GM23248 (cell line): ENCODE results near the gene EIPR1.

ENCODE experiments used
- EZH2 ChIP-seq: fragments of 200-600 bp; sonication (generic); IDR thresholded peaks from 2 replicates; pipeline ENCODE4 v1.6.1; 2018; ENCODE audit warnings: antibody characterized with exemption, mild to moderate bottlenecking; ENCODE audit not compliant: insufficient read depth, poor library complexity, severe bottlenecking
- EZH2phosphoT487 ChIP-seq: fragments of 200-600 bp; sonication (generic); IDR thresholded peaks from 2 replicates; pipeline ENCODE4 v1.6.1; 2018; ENCODE audit warnings: antibody characterized with exemption, moderate library complexity, mild to moderate bottlenecking, low read depth; ENCODE audit not compliant: insufficient read depth

DNA sequence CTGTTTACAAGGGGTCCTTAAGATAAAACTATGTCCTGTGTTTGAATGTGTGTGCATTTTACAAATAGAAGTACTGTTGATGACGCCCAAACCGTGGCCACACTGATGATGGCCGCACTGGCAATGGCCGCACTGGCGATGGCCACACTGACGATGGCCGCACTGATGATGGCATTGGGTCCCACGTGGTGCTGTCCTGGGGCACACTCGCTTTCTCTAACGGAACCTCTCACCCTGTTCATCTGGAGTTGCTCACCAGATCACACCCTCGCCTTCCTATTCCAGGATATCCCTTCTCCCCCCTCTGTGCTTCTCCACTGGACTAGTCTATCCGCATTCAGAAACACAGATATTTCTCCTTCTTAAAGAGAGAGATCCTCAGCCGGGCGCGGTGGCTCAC lies 192.4 kb downstream of the EIPR1 start:
- TF ChIP-seq EZH2 (no peak), EZH2phosphoT487 (no peak)
